ENCODE measurements around the gene FAAH2. TPM values are rescaled to one million over a fixed set of nuclear protein-coding genes. Genes with fewer than 3 reads are reported as not detected.
"Not testable (repeated sequence)": the region's sequence is repeated elsewhere in the genome, so short reads cannot be mapped to it uniquely, and the experiment has no call there.

Gene FAAH2
- total RNA-seq, 4 donors from 2014 or later, result 15.8 to 27.3 (median 21.5) TPM

- 78% methylated on average over 4 of the region's 4 CpGs for WGBS
- H3K9me3 ChIP-seq, result no peaks in the 10 kb centered on the region
- no peak for DNase-seq (ENCODE audit: low spot score in 2 of 2)
- H3K36me3 ChIP-seq, result no peaks in the 10 kb centered on the region
- H3K4me3 ChIP-seq, result no peak overlapping the region
- H3K4me1 ChIP-seq, result no peaks in the 10 kb centered on the region
- no peak overlapping the region for H3K27ac ChIP-seq
- no peaks in the 10 kb centered on the region for H3K27me3 ChIP-seq
- TF ChIP-seq EP300 (IDR thresholded peaks at IDR 0.05) (no peak), POLR2AphosphoS5 (IDR thresholded peaks at IDR 0.05) (no peak), POLR2A (IDR thresholded peaks at IDR 0.05) (no peak), CTCF (IDR thresholded peaks at IDR 0.05) (no peak)
Observed at GRCh38 chrX:57379296-57379695, 92.8 kb downstream of the FAAH2 start.

- 83% methylated on average over 3 of the region's 3 CpGs for WGBS
Observed at GRCh38 chrX:57380026-57380796, 93.7 kb downstream of the FAAH2 start.

GRCh38 chrX:57394162-57394561 is 107.7 kb downstream of the FAAH2 start:
- H3K27ac ChIP-seq; DNase-seq (ENCODE audit: low spot score in 2 of 2); H3K36me3 ChIP-seq; H3K27me3 ChIP-seq; H3K9me3 ChIP-seq; H3K4me1 ChIP-seq; H3K4me3 ChIP-seq: not testable (repeated sequence)
- 79% methylated on average over 7 of the region's 7 CpGs for WGBS

More at GRCh38 chrX:57380026-57380796, 93.7 kb downstream of the FAAH2 start:
- H3K4me3 ChIP-seq, result no peak overlapping the region
- no peaks in the 10 kb centered on the region for H3K36me3 ChIP-seq
- H3K4me1 ChIP-seq, result no peaks in the 10 kb centered on the region
- H3K27me3 ChIP-seq, result no peaks in the 10 kb centered on the region
- no peaks in the 10 kb centered on the region for H3K9me3 ChIP-seq
- H3K27ac ChIP-seq, result no peak overlapping the region
- TF ChIP-seq CTCF (IDR thresholded peaks at IDR 0.05) (no peak), POLR2AphosphoS5 (IDR thresholded peaks at IDR 0.05) (no peak), POLR2A (IDR thresholded peaks at IDR 0.05) (no peak), EP300 (IDR thresholded peaks at IDR 0.05) (no peak)
- DNase-seq (ENCODE audit: low spot score in 2 of 2), result no peak

GRCh38 chrX:57403191-57403590 is 116.7 kb downstream of the FAAH2 start:
- H3K9me3 ChIP-seq; H3K4me3 ChIP-seq; H3K4me1 ChIP-seq; H3K27me3 ChIP-seq; DNase-seq (ENCODE audit: low spot score in 2 of 2); H3K27ac ChIP-seq; H3K36me3 ChIP-seq: not testable (repeated sequence)
- WGBS, result 59% methylated on average over 5 of the region's 5 CpGs

- Histone ChIP-seq H3K36me3 (no peaks in the 10 kb centered on the region), H3K27ac (no peak overlapping the region), H3K4me1 (no peaks in the 10 kb centered on the region), H3K4me3 (no peak overlapping the region), H3K27me3 (no peaks in the 10 kb centered on the region), H3K9me3 (no peaks in the 10 kb centered on the region)
- TF ChIP-seq POLR2AphosphoS5 (IDR thresholded peaks at IDR 0.05), result no peak
- TF ChIP-seq EP300 (IDR thresholded peaks at IDR 0.05), result no peak
- TF ChIP-seq POLR2A (IDR thresholded peaks at IDR 0.05), result no peak
- TF ChIP-seq CTCF (IDR thresholded peaks at IDR 0.05), result no peak
- DNase-seq (ENCODE audit: low spot score in 2 of 2), result no peak
- 67% methylated on average over 5 of the region's 5 CpGs for WGBS
Observed at GRCh38 chrX:57406149-57406548, 119.6 kb downstream of the FAAH2 start.

- Histone ChIP-seq H3K36me3 (no peaks in the 10 kb centered on the region), H3K4me1 (no peaks in the 10 kb centered on the region), H3K9me3 (no peaks in the 10 kb centered on the region), H3K4me3 (no peak overlapping the region), H3K27ac (no peak overlapping the region), H3K27me3 (no peaks in the 10 kb centered on the region)
- TF ChIP-seq EP300 (IDR thresholded peaks at IDR 0.05), result no peak
- no peak for TF ChIP-seq POLR2AphosphoS5 (IDR thresholded peaks at IDR 0.05)
- no peak for TF ChIP-seq CTCF (IDR thresholded peaks at IDR 0.05)
- no peak for TF ChIP-seq POLR2A (IDR thresholded peaks at IDR 0.05)
- no peak for DNase-seq (ENCODE audit: low spot score in 2 of 2)
- 63% methylated on average over 4 of the region's 4 CpGs for WGBS
Observed at GRCh38 chrX:57417827-57418226, 131.3 kb downstream of the FAAH2 start.
